PC-3 (cell line): ENCODE data around the gene UGT1A8.

Source experiments
- EZH2 ChIP-seq: fragments of 300-600 bp; sonication (generic); IDR thresholded peaks from one replicate; pipeline ENCODE4 v1.6.1; 2017; ENCODE audit warnings: antibody characterized with exemption, mild to moderate bottlenecking, low read length; ENCODE audit not compliant: unreplicated experiment
- EZH2phosphoT487 ChIP-seq: fragments of 300-600 bp; sonication (generic); IDR thresholded peaks from 2 replicates; pipeline ENCODE4 v1.6.1; 2018; ENCODE audit warnings: mild to moderate bottlenecking, antibody characterized with exemption, low read length, borderline replicate concordance
- TF ChIP-seq, protein P1 (sequence below): fragments of 300-600 bp; sonication (generic); conservative IDR thresholded peaks from 2 replicates; pipeline ENCODE4 v1.5.1; 2017; ENCODE audit warnings: antibody characterized with exemption, low read depth, mild to moderate bottlenecking, low read length

DNA sequence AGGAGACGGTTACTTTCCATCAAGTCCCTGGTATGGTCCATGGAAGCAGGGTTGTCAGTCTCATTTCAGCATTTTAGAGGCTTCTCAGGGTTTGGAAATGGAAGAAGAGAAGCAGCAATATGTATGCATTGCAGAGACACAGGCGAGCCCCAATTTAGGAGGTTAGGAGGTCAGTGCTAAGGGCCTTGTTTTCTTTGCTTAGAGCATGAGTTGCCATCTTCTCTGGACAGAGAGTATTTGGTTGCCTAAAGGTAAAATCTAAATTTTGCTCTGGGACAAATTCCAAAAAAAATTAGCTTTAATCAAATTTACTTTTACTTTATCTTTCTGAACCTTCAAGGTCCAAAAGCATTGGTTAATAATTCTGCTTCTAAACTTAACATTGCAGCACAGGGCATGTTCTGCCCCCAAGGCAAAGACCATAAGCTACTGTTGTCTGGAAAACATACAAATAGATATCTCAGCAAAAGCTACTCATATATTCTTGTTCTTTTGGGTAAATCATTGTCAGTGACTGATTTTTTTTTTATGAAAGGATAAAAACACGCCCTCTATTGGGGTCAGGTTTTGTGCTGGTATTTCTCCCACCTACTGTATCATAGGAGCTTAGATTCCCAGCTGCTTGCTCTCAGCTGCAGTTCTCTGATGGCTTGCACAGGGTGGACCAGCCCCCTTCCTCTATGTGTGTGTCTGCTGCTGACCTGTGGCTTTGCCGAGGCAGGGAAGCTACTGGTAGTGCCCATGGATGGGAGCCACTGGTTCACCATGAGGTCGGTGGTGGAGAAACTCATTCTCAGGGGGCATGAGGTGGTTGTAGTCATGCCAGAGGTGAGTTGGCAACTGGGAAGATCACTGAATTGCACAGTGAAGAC lies 54.1 kb downstream of the UGT1A8 start, which contains the start of gene UGT1A9:
- TF ChIP-seq, protein P1, sequence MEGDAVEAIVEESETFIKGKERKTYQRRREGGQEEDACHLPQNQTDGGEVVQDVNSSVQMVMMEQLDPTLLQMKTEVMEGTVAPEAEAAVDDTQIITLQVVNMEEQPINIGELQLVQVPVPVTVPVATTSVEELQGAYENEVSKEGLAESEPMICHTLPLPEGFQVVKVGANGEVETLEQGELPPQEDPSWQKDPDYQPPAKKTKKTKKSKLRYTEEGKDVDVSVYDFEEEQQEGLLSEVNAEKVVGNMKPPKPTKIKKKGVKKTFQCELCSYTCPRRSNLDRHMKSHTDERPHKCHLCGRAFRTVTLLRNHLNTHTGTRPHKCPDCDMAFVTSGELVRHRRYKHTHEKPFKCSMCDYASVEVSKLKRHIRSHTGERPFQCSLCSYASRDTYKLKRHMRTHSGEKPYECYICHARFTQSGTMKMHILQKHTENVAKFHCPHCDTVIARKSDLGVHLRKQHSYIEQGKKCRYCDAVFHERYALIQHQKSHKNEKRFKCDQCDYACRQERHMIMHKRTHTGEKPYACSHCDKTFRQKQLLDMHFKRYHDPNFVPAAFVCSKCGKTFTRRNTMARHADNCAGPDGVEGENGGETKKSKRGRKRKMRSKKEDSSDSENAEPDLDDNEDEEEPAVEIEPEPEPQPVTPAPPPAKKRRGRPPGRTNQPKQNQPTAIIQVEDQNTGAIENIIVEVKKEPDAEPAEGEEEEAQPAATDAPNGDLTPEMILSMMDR = no peak
- TF ChIP-seq EZH2phosphoT487 (no peak), EZH2 (no peak)
